Muscle of leg (tissue), 11 donors: ENCODE results near the gene SEC14L5. TPM values are rescaled to one million over a fixed set of nuclear protein-coding genes. Genes with fewer than 3 reads are reported as not detected.
A peak's percentile ranks its signal among the peaks of the same experiment; 100 is the strongest.

Experiments used
- DNase-seq: peaks from one replicate; pipeline ENCODE4 v3.0.0; 2013
- H3K27ac ChIP-seq: one replicate; pipeline ENCODE4 v1.5.1; 2013; ENCODE audit warnings: mild to moderate bottlenecking, low read length, control low read depth
- H3K27me3 ChIP-seq: one replicate; pipeline ENCODE4 v1.6.1; 2013; ENCODE audit warnings: low read length; ENCODE audit not compliant: control insufficient read depth, insufficient read depth
- H3K36me3 ChIP-seq: one replicate; pipeline ENCODE4 v1.6.1; 2013; ENCODE audit warnings: low read length; ENCODE audit not compliant: control insufficient read depth, insufficient read depth
- H3K4me1 ChIP-seq: one replicate; pipeline ENCODE4 v1.6.1; 2013; ENCODE audit warnings: low read length; ENCODE audit not compliant: control insufficient read depth, insufficient read depth
- H3K4me3 ChIP-seq: one replicate; pipeline ENCODE4 v1.5.1; 2013; ENCODE audit warnings: low read length, control low read depth
- H3K9me3 ChIP-seq: replicated peaks from 2 replicates; pipeline ENCODE4 v1.6.1; 2013; ENCODE audit warnings: low read depth, low read length; ENCODE audit not compliant: control insufficient read depth
- WGBS: methylation state at CpG from one replicate; pipeline ENCODE4 v1.1.5; 2013; ENCODE audit warnings: missing lambda C conversion rate; ENCODE audit not compliant: insufficient coverage; 5-methylcytosine and 5-hydroxymethylcytosine counted together
- polyA plus RNA-seq, 8 donors: library from polyadenylated mRNA; unstranded; fragments of 120-200 nt; gene quantifications; one replicate each; pipeline versions ENCODE4 v1.2.1 to v1.2.3, GENCODE V29; 2013; ENCODE audit warnings: inconsistent platforms in 1 of 8, low replicate concordance in 1 of 8; ENCODE audit not compliant: insufficient read length in 8 of 8, insufficient read depth in 1 of 8
- total RNA-seq: library from RNA; stranded (reverse); fragments of 120-200 nt; gene quantifications from one replicate; pipeline ENCODE4 v1.2.4, GENCODE V29; 2013

Gene SEC14L5
- total and polyA plus RNA-seq, 9 donors: 0.40 to 1.00 (median 0.84) TPM

GRCh38 chr16:5032748-5033167 lies 74.6 kb downstream of the SEC14L5 start:
- H3K27me3 ChIP-seq: no peaks in the 10 kb centered on the region
- WGBS: 54% methylated on average over 10 of the region's 12 CpGs
- H3K4me3 ChIP-seq: peak overlapping the region; percentile 77
- no peaks in the 10 kb centered on the region for H3K9me3 ChIP-seq
- H3K27ac ChIP-seq: no peak overlapping the region
- H3K4me1 ChIP-seq: peaks cover 6% of the 10 kb centered on the region
- H3K36me3 ChIP-seq: peaks cover 7% of the 10 kb centered on the region
- no peak for DNase-seq

DNA sequence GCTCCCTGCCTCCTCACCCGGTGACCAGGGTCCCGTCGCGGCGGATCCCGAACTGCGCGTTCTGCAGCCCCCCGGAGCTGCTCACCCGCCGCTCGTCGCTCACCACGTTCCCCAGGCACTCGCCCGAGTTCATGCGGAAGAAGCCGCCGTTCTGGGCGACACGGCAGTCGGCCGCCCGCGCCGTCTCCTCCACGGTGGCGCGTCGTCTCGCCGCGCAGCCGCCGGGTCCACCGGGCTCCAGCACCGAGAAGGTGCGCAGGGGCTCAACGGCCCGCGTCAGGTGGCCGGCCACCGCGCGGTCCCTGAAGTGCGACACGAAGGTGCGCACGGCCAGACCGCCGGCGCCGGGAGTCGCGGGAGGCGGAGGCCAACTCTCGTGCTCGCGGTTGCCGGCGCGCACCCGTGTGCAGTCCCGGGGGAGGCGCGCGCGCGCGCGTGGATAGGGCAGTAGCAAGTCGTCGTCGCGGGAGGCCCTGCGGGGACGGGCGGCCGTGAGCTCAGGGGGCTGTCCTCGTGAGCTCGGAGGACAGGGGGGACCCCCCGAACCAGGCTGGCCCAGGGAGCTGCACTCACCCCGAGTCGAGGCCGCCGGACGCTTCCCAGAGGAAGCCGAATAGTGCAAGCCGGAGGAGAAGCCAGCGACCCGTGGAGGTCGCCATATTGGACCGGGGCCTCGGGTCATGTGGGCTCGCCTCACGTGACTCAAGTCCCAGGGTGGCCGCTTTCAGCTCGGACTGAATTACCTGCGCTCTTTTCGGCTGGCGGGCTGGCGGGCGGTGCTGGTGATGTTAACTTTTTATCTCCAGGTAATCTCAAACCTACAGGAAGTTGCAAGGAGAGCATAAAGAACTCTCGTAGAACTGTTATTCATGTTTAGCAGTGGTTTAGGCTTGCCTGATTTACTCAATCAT lies 75.4 kb downstream of the SEC14L5 start, which contains the start of gene NAGPA:
NAGPA (minus strand) TSS at position 680 of the 911 bp plus-strand sequence; CDS start at position 659, 21 bp downstream.
- Histone ChIP-seq H3K9me3 (no peaks in the 10 kb centered on the region), H3K27me3 (no peaks in the 10 kb centered on the region), H3K36me3 (peaks cover 5% of the 10 kb centered on the region), H3K27ac (no peak within 1 kb of the TSS), H3K4me3 (peak within 1 kb of the TSS; percentile 77), H3K4me1 (peaks cover 6% of the 10 kb centered on the region)
- DNase-seq: peak; percentile 91
- under 1% methylated on average over 97 of the region's 104 CpGs for WGBS

DNA sequence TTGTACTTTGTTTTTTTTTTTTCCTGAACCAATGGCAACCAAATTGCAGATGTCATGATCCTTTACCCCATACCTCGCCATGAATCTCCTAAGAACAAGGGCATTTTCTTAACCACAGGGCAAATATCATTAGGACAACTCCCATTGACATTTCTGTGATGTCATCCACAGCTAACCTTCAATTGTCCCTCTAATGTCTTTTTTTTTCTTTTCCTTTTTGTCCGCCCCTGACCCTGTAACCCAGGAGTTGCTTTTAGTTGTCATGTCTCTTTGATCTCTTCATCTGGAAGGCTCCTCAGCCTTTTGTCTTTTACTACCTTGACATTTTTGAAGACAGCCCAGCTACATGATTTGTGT lies 76.0 kb downstream of the SEC14L5 start:
- Histone ChIP-seq H3K4me3 (peak overlapping the region; percentile 77), H3K27ac (no peak overlapping the region), H3K4me1 (peaks cover 6% of the 10 kb centered on the region), H3K36me3 (peaks cover under 1% of the 10 kb centered on the region), H3K9me3 (no peaks in the 10 kb centered on the region), H3K27me3 (no peaks in the 10 kb centered on the region)
- DNase-seq: no peak
- WGBS: 19% methylated on average over 2 of the region's 2 CpGs

GRCh38 chr16:5035909-5036227 lies 77.7 kb downstream of the SEC14L5 start:
- Histone ChIP-seq H3K27me3 (no peaks in the 10 kb centered on the region), H3K36me3 (no peaks in the 10 kb centered on the region), H3K4me3 (no peak overlapping the region), H3K9me3 (no peaks in the 10 kb centered on the region), H3K27ac (no peak overlapping the region), H3K4me1 (peaks cover 6% of the 10 kb centered on the region)
- no peak for DNase-seq
- 60% methylated on average over 1 of the region's 1 CpG for WGBS

GRCh38 chr16:5036228-5037156 lies 78.4 kb downstream of the SEC14L5 start:
- 28% methylated on average over 7 of the region's 12 CpGs for WGBS
- H3K4me1 ChIP-seq: peaks cover 6% of the 10 kb centered on the region
- DNase-seq: no peak
- H3K27ac ChIP-seq: no peak overlapping the region
- H3K27me3 ChIP-seq: no peaks in the 10 kb centered on the region
- no peak overlapping the region for H3K4me3 ChIP-seq
- H3K36me3 ChIP-seq: no peaks in the 10 kb centered on the region
- H3K9me3 ChIP-seq: no peaks in the 10 kb centered on the region

GRCh38 chr16:5040451-5040850 lies 82.3 kb downstream of the SEC14L5 start:
- WGBS: 82% methylated on average over 4 of the region's 7 CpGs

DNA sequence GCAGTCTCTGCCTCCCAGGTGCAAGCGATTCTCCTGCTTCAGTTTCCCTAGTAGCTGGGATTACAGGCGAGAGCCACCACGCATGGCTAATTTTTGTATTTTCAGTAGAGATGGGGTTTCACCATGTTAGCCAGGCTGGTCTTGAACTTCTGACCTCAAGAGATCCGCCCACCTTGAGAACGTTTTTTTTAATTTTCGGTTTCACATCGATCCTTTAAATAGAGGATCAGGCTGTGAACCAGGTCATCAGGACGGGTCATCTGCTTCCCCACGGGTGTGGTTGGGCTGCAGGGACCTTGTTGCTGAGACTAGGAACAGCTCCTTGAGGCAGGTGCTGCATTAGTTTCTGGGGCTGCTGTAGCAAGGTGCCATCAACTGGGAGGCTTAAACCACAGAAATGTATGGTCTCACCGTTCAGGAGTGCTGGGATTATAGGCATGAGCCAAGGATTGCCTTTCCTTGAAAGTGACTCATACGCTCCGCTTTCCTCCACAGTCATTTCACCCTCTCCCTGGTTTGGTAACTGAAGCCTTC lies 83.5 kb downstream of the SEC14L5 start:
- DNase-seq: no peak
- WGBS: 64% methylated on average over 9 of the region's 12 CpGs
- H3K4me1 ChIP-seq: no peaks in the 10 kb centered on the region
- H3K27ac ChIP-seq: no peak overlapping the region
- H3K27me3 ChIP-seq: no peaks in the 10 kb centered on the region
- H3K4me3 ChIP-seq: no peak overlapping the region
- H3K36me3 ChIP-seq: no peaks in the 10 kb centered on the region
- H3K9me3 ChIP-seq: no peaks in the 10 kb centered on the region

More at GRCh38 chr16:5040451-5040850, 82.3 kb downstream of the SEC14L5 start:
- DNase-seq: no peak
- Histone ChIP-seq H3K36me3 (no peaks in the 10 kb centered on the region), H3K4me1 (no peaks in the 10 kb centered on the region), H3K27ac (no peak overlapping the region), H3K4me3 (no peak overlapping the region), H3K27me3 (no peaks in the 10 kb centered on the region), H3K9me3 (no peaks in the 10 kb centered on the region)

GRCh38 chr16:5042574-5043171 lies 84.5 kb downstream of the SEC14L5 start:
- Histone ChIP-seq H3K4me3 (no peak overlapping the region), H3K9me3 (no peaks in the 10 kb centered on the region), H3K27me3 (no peaks in the 10 kb centered on the region), H3K27ac (no peak overlapping the region), H3K36me3 (no peaks in the 10 kb centered on the region), H3K4me1 (no peaks in the 10 kb centered on the region)
- WGBS: 81% methylated on average over 9 of the region's 14 CpGs
- no peak for DNase-seq

- Histone ChIP-seq H3K27ac (no peak overlapping the region), H3K4me1 (no peaks in the 10 kb centered on the region), H3K27me3 (no peaks in the 10 kb centered on the region), H3K9me3 (no peaks in the 10 kb centered on the region), H3K36me3 (no peaks in the 10 kb centered on the region), H3K4me3 (no peak overlapping the region)
- DNase-seq: no peak
- WGBS: 85% methylated on average over 4 of the region's 8 CpGs
These were observed 85.9 kb downstream of the SEC14L5 start for GRCh38 chr16:5044011-5044540.
